ENCODE measurements around the gene CD14.

DNA sequence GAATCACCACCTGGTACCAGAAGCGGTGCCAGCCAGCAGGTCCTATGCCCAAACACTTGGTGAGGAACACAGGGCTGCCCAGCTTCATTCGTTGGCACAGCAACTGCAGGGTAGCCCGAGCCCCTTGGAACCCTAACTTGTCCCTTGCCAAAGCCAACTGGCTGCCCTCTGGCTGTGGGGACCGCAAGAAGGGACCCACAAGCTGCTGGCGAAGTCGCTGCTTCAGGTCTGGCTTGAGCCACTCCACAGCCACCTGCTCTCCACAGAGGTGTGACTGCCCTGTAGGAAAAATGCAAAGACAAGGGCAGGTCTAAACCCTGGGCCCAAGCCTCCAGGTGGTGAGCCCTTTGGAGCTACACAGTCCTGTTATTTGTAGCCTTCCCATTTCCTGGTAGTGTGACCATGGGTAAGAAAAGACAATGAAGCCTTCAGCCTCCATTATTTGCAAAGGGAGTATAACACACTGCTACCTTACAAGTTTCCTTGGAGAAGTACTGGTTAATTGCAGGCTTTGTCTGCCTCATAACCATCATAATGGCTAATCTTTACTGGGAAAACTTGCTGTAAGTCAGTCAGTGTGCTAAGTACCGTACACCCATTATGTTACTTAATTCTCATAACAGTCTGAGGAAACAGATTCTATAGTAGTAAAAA is 38.6 kb upstream of the CD14 start:
- TF ChIP-seq, protein P1, sequence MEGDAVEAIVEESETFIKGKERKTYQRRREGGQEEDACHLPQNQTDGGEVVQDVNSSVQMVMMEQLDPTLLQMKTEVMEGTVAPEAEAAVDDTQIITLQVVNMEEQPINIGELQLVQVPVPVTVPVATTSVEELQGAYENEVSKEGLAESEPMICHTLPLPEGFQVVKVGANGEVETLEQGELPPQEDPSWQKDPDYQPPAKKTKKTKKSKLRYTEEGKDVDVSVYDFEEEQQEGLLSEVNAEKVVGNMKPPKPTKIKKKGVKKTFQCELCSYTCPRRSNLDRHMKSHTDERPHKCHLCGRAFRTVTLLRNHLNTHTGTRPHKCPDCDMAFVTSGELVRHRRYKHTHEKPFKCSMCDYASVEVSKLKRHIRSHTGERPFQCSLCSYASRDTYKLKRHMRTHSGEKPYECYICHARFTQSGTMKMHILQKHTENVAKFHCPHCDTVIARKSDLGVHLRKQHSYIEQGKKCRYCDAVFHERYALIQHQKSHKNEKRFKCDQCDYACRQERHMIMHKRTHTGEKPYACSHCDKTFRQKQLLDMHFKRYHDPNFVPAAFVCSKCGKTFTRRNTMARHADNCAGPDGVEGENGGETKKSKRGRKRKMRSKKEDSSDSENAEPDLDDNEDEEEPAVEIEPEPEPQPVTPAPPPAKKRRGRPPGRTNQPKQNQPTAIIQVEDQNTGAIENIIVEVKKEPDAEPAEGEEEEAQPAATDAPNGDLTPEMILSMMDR (tag by site-specific recombination; IDR thresholded peaks at IDR 0.05), result no peak
- TF ChIP-seq KLF1 (tag by site-specific recombination; IDR thresholded peaks at IDR 0.05), result no peak
- TF ChIP-seq, protein P2, sequence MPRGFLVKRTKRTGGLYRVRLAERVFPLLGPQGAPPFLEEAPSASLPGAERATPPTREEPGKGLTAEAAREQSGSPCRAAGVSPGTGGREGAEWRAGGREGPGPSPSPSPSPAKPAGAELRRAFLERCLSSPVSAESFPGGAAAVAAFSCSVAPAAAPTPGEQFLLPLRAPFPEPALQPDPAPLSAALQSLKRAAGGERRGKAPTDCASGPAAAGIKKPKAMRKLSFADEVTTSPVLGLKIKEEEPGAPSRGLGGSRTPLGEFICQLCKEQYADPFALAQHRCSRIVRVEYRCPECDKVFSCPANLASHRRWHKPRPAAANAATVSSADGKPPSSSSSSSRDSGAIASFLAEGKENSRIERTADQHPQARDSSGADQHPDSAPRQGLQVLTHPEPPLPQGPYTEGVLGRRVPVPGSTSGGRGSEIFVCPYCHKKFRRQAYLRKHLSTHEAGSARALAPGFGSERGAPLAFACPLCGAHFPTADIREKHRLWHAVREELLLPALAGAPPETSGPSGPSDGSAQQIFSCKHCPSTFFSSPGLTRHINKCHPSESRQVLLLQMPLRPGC (tag by site-specific recombination; IDR thresholded peaks at IDR 0.05), result no peak
- TF ChIP-seq, protein P3, sequence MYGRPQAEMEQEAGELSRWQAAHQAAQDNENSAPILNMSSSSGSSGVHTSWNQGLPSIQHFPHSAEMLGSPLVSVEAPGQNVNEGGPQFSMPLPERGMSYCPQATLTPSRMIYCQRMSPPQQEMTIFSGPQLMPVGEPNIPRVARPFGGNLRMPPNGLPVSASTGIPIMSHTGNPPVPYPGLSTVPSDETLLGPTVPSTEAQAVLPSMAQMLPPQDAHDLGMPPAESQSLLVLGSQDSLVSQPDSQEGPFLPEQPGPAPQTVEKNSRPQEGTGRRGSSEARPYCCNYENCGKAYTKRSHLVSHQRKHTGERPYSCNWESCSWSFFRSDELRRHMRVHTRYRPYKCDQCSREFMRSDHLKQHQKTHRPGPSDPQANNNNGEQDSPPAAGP (tag by site-specific recombination; IDR thresholded peaks at IDR 0.05), result no peak
- no peak for TF ChIP-seq HOXC10 (CRISPR knock-in tag; IDR thresholded peaks at IDR 0.05)

All from HEK293 (cell line).